Measurements from ENCODE around the gene NCKAP5. TPM values are rescaled to one million over a fixed set of nuclear protein-coding genes. Genes with fewer than 3 reads are reported as not detected.

The NCKAP5 gene
- total and polyA plus RNA-seq, 4 donors, result 2.3 to 20.2 (median 8.1) TPM

DNA sequence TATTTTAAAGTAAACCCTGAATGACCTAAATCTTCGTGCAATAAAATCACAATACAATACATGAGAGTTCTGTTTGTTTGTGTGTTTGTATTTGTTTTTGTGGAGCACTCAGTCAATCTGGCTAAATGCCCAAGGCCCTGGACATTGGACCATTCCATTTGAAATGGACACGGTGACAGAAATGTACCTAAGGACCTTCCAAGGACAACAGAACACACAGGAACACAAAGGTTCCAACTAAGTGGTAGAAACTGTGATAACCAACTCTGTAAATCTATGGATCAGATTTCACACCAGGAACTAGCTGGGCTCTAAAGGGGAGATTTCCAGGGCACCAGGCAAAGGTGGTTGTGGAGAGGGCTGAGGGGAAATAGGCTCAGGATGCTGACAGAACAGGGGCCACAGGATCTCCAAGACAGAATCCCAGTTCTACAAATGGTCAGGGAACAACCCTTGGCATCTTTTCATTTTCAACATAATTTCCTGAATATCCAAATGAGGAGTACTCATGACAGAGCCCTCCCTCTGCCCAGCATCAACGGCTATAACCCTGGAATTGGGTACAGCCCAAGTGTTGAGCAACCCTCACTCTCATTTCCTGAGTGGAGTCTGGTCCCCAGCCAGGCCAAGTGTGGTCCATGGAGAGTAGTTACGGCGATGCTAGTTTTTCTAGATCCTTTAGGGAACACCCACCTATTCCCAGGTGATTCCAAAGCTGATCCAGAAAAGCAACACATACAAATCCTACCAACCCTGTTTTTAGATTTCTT is 78.4 kb downstream of the NCKAP5 start:
- Histone ChIP-seq H3K9ac (ENCODE audit: insufficient read depth in 1 of 2, low read length in 2 of 2) (no peak overlapping the region), H3K36me3 (ENCODE audit: control insufficient read depth in 4 of 4, insufficient read depth in 4 of 4, low read length in 4 of 4) (no peaks in the 10 kb centered on the region), H3K27me3 (ENCODE audit: control insufficient read depth in 3 of 3, insufficient read depth in 3 of 3, low read length in 2 of 3) (no peaks in the 10 kb centered on the region), H3K4me1 (ENCODE audit: control insufficient read depth in 5 of 5, insufficient read depth in 5 of 5, low read length in 5 of 5) (peaks cover 0 to 11% (median 6%) of the 10 kb centered on the region in 5 donors), H3K27ac (ENCODE audit: low read depth in 1 of 2, low read length in 1 of 2) (no peak overlapping the region), H3K9me3 (ENCODE audit: control insufficient read depth in 4 of 4, insufficient read depth in 3 of 4, low read length in 3 of 4) (no peaks in the 10 kb centered on the region), H3K4me3 (no peak overlapping the region)
- DNase-seq (peak; percentile 42 to 80 (median 53)), ATAC-seq (ENCODE audit: insufficient read depth, low FRiP score) (no peak)
- 55 to 71% methylated on average over 5 of the region's 5 CpGs for WGBS, 2 donors
- TF ChIP-seq, protein P1, sequence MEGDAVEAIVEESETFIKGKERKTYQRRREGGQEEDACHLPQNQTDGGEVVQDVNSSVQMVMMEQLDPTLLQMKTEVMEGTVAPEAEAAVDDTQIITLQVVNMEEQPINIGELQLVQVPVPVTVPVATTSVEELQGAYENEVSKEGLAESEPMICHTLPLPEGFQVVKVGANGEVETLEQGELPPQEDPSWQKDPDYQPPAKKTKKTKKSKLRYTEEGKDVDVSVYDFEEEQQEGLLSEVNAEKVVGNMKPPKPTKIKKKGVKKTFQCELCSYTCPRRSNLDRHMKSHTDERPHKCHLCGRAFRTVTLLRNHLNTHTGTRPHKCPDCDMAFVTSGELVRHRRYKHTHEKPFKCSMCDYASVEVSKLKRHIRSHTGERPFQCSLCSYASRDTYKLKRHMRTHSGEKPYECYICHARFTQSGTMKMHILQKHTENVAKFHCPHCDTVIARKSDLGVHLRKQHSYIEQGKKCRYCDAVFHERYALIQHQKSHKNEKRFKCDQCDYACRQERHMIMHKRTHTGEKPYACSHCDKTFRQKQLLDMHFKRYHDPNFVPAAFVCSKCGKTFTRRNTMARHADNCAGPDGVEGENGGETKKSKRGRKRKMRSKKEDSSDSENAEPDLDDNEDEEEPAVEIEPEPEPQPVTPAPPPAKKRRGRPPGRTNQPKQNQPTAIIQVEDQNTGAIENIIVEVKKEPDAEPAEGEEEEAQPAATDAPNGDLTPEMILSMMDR (IDR thresholded peaks at IDR 0.05; ENCODE audit: control extremely low read depth, extremely low read depth), result no peak

DNA sequence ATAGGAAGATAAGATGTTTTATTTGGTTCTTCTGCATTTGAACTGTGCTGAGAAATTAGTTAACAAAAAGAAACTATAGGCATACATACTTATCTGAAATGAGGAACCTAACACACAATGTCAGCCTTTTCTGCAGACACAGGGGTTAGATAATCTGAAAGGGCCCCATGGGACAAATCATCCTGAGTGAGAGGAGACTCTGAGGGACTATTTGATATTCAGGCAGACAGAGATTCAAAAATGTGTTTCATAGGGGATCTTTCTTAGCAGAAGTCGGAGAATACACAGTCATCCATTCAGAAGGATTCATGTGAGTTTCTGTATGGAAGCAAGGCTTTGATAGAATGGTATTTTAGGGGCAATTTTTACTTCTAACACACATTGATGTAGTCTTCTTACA is 79.1 kb downstream of the NCKAP5 start:
- 86 to 92% methylated on average over 1 of the region's 1 CpG for WGBS, 2 donors
- no peak for DNase-seq
- Histone ChIP-seq H3K4me3 (no peak overlapping the region), H3K4me1 (ENCODE audit: control insufficient read depth in 5 of 5, insufficient read depth in 5 of 5, low read length in 5 of 5) (peaks cover 0 to 11% (median 6%) of the 10 kb centered on the region in 5 donors), H3K27me3 (ENCODE audit: control insufficient read depth in 3 of 3, insufficient read depth in 3 of 3, low read length in 2 of 3) (no peaks in the 10 kb centered on the region), H3K36me3 (ENCODE audit: control insufficient read depth in 4 of 4, insufficient read depth in 4 of 4, low read length in 4 of 4) (no peaks in the 10 kb centered on the region), H3K9ac (ENCODE audit: insufficient read depth in 1 of 2, low read length in 2 of 2) (no peak overlapping the region), H3K27ac (ENCODE audit: low read depth in 1 of 2, low read length in 1 of 2) (no peak overlapping the region), H3K9me3 (ENCODE audit: control insufficient read depth in 4 of 4, insufficient read depth in 3 of 4, low read length in 3 of 4) (no peaks in the 10 kb centered on the region)
- TF ChIP-seq, protein P1 (IDR thresholded peaks at IDR 0.05; ENCODE audit: control extremely low read depth, extremely low read depth), result no peak
- no peak for ATAC-seq (ENCODE audit: insufficient read depth, low FRiP score)

DNA sequence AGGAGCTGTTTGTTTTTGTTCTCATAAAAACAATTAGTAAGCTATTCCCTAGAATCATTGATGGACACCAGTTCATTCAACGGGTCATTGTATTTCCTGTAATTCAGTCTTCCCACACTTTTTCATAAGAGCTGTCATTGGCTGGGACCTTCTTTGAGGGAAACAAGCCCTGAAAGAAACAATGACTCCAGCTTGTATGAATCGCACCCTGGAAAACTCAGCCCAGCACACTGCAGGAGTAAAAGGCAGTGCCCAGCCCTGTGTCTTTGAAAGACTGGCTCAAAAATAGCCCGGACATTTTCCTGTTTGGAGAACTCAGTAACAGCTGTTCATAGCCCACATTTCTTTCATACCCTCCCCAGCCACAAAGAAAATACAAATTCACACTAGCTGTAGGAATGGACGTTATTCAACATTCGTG is 81.5 kb downstream of the NCKAP5 start:
- Histone ChIP-seq H3K4me3 (no peak overlapping the region), H3K36me3 (ENCODE audit: control insufficient read depth in 4 of 4, insufficient read depth in 4 of 4, low read length in 4 of 4) (no peaks in the 10 kb centered on the region), H3K9me3 (ENCODE audit: control insufficient read depth in 4 of 4, insufficient read depth in 3 of 4, low read length in 3 of 4) (no peaks in the 10 kb centered on the region), H3K27me3 (ENCODE audit: control insufficient read depth in 3 of 3, insufficient read depth in 3 of 3, low read length in 2 of 3) (no peaks in the 10 kb centered on the region), H3K27ac (ENCODE audit: low read depth in 1 of 2, low read length in 1 of 2) (no peak overlapping the region), H3K4me1 (ENCODE audit: control insufficient read depth in 5 of 5, insufficient read depth in 5 of 5, low read length in 5 of 5) (peaks cover 0 to 11% (median 6%) of the 10 kb centered on the region in 5 donors), H3K9ac (ENCODE audit: insufficient read depth in 1 of 2, low read length in 2 of 2) (no peak overlapping the region)
- no peak for ATAC-seq (ENCODE audit: insufficient read depth, low FRiP score)
- peak in 1 of 3 donors; percentile 31 for DNase-seq
- 29 to 30% methylated on average over 5 of the region's 5 CpGs for whole genome bisulfite sequencing, 2 donors
- TF ChIP-seq, protein P1 (IDR thresholded peaks at IDR 0.05; ENCODE audit: control extremely low read depth, extremely low read depth), result no peak

All from lung (tissue), 12 donors.